Dermis lymphatic vessel endothelial cell (primary cell): ENCODE measurements around the gene DUT. TPM values are rescaled to one million over a fixed set of nuclear protein-coding genes. Genes with fewer than 3 reads are reported as not detected.

ENCODE experiments used
- total RNA-seq: library from RNA; depleted of rRNA; stranded (reverse); fragments of >200 nt; gene quantifications from 2 replicates; pipeline ENCODE4 v1.2.1, GENCODE V29; 2014

The DUT gene
- 35.2 and 40.4 TPM in 2 replicates for total RNA-seq

GRCh38 chr15:48330855-48331795, at the start of gene DUT:
Gene DUT, plus strand, starts transcription at chr15:48331429. Its CDS starts 87 bp downstream, at chr15:48331516.

Other genes starting within 250 kb of the DUT start
- not detected in 2 replicates for gene SLC24A5, start 210.4 kb upstream of the DUT start, total RNA-seq
- 6.5 and 12.9 TPM in 2 replicates for gene MYEF2, start 153.1 kb upstream of the DUT start, total RNA-seq
- not detected in 2 replicates for gene CTXN2, start 139.8 kb upstream of the DUT start, total RNA-seq
- not detected in 2 replicates for gene SLC12A1, start 125.1 kb upstream of the DUT start, total RNA-seq